Stimulated activated CD8-positive, alpha-beta memory T cell treated with anti-CD3 and anti-CD28 coated beads, Interleukin-15, amount 100 ng/mL, for 1 hour (primary cell): Measurements from ENCODE around the gene GATAD2B.
"Not testable (repeated sequence)": the region's sequence is repeated elsewhere in the genome, so short reads cannot be mapped to it uniquely, and the experiment has no call there.

Experiments
- DNase-seq: peaks from one replicate; pipeline ENCODE4 v3.0.0-alpha.2; 2020; ENCODE audit warnings: low read depth

Gene GATAD2B

GRCh38 chr1:153929981-153930948 is 7.5 kb upstream of the GATAD2B start:
- DNase-seq = no peak

DNA sequence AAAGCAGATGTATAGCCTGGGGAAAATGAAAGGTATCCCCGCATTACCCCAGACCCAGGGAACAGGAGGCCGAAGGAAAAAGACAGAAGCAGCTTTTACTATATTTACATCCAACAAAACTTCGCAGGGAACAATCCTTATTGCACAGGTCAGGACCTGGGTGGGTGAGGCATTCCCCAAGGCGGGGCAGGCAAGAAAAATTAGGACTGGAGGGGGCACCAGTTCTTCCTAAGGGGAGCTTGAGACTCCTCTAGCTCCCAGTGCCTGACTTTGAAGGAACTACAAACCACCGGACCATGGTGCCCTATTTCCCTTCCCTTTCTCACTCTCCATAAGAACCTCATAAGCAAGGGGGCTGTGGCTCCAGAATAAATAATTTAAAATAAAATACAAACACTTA is 6.7 kb upstream of the GATAD2B start:
- DNase-seq = no peak

DNA sequence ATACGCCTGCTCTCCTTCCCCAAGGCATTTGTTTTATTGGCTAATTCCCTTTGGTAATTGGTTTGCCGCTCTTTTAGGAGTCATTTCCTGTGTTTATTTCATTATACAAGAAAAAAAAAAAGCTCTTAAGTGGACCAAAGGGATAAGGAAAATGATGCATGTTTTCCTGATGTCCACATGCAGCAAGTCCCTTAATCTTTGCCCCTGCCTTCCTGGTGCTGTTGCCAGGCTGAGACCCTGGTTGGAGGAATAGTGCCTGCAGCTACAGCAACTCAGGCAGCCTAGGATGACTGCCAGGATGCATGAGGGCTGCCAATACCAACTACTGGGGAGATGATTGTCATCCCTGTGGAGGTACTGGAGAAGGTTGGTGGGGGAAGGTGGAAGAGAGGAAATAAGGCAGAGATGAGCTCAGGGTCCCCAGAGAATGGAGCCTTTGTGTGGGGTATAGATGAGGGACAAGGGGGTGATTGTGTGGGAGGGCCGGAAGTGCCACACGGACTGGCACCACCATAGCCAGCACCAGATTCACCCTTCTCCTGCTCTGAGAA is 6.1 kb upstream of the GATAD2B start:
- no peak for DNase-seq

DNA sequence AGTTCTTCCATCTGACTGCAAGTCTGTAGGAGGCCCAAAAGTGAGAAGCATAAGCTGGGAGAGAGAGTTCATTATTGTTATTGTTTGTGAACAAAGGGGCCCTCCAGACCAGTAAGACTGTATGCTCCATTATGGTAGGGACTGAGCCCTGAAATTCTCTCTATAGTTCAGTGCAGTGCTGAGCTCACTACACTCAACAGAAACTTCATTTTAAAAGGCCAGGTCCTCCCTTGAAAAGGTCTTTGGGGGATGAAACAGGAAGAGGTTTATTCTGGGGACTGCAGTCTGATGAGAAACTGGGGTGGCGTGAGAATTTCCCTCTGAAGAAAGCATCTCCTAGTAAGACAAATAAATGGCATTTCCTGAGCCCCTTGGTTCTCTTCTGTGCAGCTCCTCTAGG is 5.5 kb upstream of the GATAD2B start:
- DNase-seq = no peak

GRCh38 chr1:153926405-153926804 is 3.6 kb upstream of the GATAD2B start:
- DNase-seq = no peak

DNA sequence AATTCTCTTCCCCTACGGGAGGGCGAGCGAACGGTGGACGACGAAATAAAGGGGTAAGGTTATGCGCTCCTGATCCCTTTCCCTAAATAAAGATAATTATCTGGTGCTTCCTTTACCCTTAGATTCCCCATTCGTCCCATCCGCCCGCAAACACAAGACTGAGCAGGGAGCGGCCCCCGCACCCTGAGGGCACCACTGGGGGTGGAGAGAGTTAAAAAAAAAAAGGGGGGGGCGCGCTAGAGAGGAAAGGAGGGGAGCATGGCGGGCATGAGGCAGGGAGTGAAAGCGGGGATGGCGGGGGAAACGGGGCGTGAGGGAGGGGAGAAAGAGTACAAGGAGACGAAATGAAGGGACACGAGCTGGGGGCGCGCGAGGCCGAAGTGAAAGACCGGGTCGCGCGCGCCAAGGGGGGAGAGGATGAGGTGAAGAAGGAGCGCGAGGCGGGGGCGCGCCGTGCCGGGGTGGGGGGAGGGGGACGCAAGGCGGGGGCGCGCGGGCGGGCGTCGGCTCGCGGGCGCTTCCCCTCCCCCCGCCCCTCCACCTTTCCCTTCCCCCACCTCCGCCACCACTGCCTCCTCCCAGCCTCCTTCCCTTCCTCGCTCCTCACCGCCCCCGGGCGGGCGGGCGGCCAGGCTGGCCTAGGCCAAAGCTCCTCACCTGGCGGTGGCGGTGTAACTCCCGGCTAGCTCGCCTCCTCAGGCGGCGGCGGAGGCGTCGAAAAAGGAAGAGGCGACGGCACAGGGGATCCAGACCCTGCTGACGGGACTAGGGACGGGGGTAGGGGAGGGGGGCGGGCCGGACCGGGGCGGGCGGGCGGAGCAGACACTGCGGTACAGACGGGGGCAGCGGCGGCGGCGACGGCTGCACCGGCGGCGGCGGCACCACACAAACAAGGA is 448 bp downstream of the GATAD2B start:
- DNase-seq = no peak

- no peak for DNase-seq
These were observed 1.0 kb downstream of the GATAD2B start for GRCh38 chr1:153921803-153922075.

DNA sequence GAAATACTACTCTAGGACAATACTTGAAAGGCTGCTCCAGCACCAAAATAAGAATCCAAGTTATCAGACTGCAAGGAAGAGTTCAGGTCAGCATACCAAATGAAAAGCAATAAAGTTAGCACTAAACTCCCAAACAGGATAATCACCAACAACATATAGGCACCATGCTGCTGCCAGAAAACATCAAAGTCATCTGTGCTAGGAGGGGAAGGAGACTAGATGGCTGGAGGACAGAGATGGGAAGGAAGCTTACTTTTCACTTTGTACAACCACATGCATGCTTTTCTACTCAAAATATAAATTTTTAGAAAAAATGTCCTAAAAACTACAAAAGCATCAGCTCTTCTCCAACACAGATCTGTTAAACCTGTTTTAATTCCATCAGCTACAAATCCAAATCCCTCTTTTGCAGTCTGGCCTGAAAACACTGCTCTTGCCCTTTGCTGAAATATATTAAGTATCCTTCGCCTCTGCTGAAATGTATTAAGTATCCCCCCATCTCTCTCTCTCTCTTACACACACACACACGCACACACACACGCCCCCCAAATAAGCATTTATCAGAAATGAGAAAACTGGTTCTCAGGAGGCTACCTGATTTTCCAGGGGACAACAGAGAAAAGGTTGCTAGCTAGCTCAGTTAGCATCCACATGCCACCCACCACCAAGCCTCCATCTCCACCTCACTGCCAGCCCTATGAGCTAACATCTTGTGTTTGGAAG is 1.5 kb downstream of the GATAD2B start:
- DNase-seq = no peak

GRCh38 chr1:153919876-153920852 is 2.6 kb downstream of the GATAD2B start:
- no peak for DNase-seq

- DNase-seq = no peak
These were observed 6.5 kb downstream of the GATAD2B start for GRCh38 chr1:153916297-153916696.

DNA sequence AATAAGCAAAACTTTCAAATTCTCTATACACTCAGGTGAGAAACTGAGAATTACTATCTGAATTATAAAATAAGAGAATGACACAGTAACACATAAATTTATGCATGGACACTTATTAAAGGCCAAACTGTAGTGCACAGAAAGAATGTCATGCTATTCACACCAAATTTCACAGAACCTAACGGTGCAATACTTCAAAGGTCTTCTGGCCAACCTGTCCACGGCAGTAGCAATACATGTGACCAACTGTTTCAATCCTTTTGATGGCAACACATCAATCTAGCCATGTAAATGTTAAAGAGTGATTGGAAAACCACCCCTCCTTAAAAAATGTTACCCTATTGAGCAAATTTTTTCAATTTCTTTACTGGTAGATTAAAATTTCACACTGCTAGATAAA is 10.4 kb downstream of the GATAD2B start:
- DNase-seq = no peak

- DNase-seq = not testable (repeated sequence)
These were observed 12.2 kb downstream of the GATAD2B start for GRCh38 chr1:153910560-153910959.

- DNase-seq = no peak
These were observed 14.7 kb downstream of the GATAD2B start for GRCh38 chr1:153908071-153908470.

DNA sequence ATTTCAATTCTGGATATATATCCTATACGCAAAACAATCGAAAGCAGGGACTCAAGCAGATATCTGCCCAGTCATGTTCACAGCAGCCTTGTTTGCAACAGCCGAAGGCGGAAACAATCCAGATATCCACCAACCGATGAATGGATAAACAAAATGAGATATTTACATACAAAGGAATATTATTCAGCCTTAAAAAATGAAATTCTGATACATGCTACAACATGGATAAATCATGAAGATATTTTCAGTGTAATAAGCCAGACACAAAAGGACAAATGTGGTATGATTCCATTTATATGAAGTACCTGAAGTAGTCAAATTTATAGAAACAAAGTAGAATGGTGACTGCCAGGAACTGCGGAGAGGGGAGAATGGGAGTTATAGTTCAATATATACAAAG is 15.6 kb downstream of the GATAD2B start:
- no peak for DNase-seq

- DNase-seq = no peak
These were observed 16.4 kb downstream of the GATAD2B start for GRCh38 chr1:153906396-153906795.

- not testable (repeated sequence) for DNase-seq
These were observed 16.9 kb downstream of the GATAD2B start for GRCh38 chr1:153905908-153906307.

GRCh38 chr1:153903841-153904455 is 18.8 kb downstream of the GATAD2B start:
- no peak for DNase-seq

GRCh38 chr1:153899509-153899908 is 23.3 kb downstream of the GATAD2B start:
- DNase-seq = no peak

DNA sequence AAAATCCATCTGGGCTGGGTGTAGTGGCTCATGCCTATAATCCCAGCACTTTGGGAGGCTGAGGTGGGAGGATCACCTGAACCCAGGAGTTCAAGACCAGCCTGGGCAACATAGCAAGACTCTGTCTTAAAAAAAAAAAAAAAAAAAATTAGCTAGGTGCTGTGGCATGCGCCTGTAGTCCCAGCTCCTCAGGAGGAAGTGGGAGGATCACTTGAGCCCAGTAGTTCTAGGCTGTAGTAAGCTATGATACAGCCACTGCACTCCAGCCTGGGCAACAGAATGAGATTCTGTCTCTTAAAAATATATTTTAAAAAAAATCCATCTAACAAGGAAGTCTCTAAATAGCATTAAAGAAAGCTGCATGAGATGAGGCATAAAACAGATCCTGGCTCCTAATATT is 26.9 kb downstream of the GATAD2B start:
- not testable (repeated sequence) for DNase-seq

- not testable (repeated sequence) for DNase-seq
These were observed 31.7 kb downstream of the GATAD2B start for GRCh38 chr1:153891042-153891441.
